ENCODE measurements around the gene TMPRSS5. TPM values are rescaled to one million over a fixed set of nuclear protein-coding genes. Genes with fewer than 3 reads are reported as not detected.
A peak's percentile ranks its signal among the peaks of the same experiment; 100 is the strongest.

Gene TMPRSS5
- total and polyA plus RNA-seq, 2 of the 8 experiments (the other 6 are each of a cell fraction or from before 2014, with no cell fraction given): 0.54 to 0.78 TPM

- no peak for TF ChIP-seq POU5F1 (IDR thresholded peaks at IDR 0.05; ENCODE audit: low read depth, low read length)
- no peak for TF ChIP-seq POLR2A (IDR thresholded peaks at IDR 0.05; ENCODE audit: control extremely low read depth in 1 of 2, low read depth in 2 of 2, low read length in 2 of 2)
- TF ChIP-seq KDM1A (IDR thresholded peaks at IDR 0.05; ENCODE audit: borderline replicate concordance, low read length): no peak
- TF ChIP-seq ZNF274 (IDR thresholded peaks at IDR 0.05; ENCODE audit: borderline replicate concordance, extremely low read depth, low read length): no peak
- no peak for TF ChIP-seq NRF1 (IDR thresholded peaks at IDR 0.05; ENCODE audit: low read depth, low read length)
- no peak for TF ChIP-seq JUN (IDR thresholded peaks at IDR 0.05; ENCODE audit: low read depth, low read length)
- no peak for TF ChIP-seq SUZ12 (IDR thresholded peaks at IDR 0.05; ENCODE audit: low read length)
- TF ChIP-seq BCL11A (IDR thresholded peaks at IDR 0.05; ENCODE audit: low read depth in 2 of 2, low read length in 2 of 2): no peak
- no peak for TF ChIP-seq MAFK (IDR thresholded peaks at IDR 0.05; ENCODE audit: low read depth, low read length)
- TF ChIP-seq TBP (IDR thresholded peaks at IDR 0.05; ENCODE audit: low read depth, low read length): no peak
- TF ChIP-seq ATF3 (IDR thresholded peaks at IDR 0.05; ENCODE audit: insufficient read depth, low read depth, low read length): no peak
- no peak for TF ChIP-seq HDAC6 (IDR thresholded peaks at IDR 0.05; ENCODE audit: low read depth, low read length)
- TF ChIP-seq E2F6 (IDR thresholded peaks at IDR 0.05): no peak
- TF ChIP-seq RNF2 (IDR thresholded peaks at IDR 0.05; ENCODE audit: borderline replicate concordance, low read depth, low read length, missing control alignments, poor library complexity, severe bottlenecking): no peak
- TF ChIP-seq EP300 (IDR thresholded peaks at IDR 0.05; ENCODE audit: borderline replicate concordance in 1 of 2, low read depth in 2 of 2, low read length in 2 of 2): no peak
- TF ChIP-seq RFX5 (IDR thresholded peaks at IDR 0.05; ENCODE audit: borderline replicate concordance, low read depth, low read length): no peak
- TF ChIP-seq RAD21 (IDR thresholded peaks at IDR 0.05 in 1 of 2, conservative IDR thresholded peaks at IDR 0.05 in 1 of 2; ENCODE audit: low read depth in 2 of 2, low read length in 2 of 2): peak; percentile 82 to 86
- 0 out of 2 replicates have a peak, but pooled peaks have one; percentile 12 for TF ChIP-seq TEAD4 (IDR thresholded peaks at IDR 0.05; ENCODE audit: low read depth, low read length)
- TF ChIP-seq CBX5 (IDR thresholded peaks at IDR 0.05; ENCODE audit: low read depth, low read length): no peak
- 0 out of 2 replicates have a peak, but pooled peaks have one; percentile 18 for TF ChIP-seq MAX (IDR thresholded peaks at IDR 0.05)
Observed at GRCh38 chr11:113690619-113691569, 15.2 kb downstream of the TMPRSS5 start (continued).
